Raji (cell line): Measurements from ENCODE around the gene MRS2.

Source experiments
- POLR2A ChIP-seq: IDR thresholded peaks from 2 replicates; pipeline ENCODE4 v1.6.1; 2011; ENCODE audit warnings: low read depth, low read length, control low read depth; ENCODE audit not compliant: insufficient read depth

MRS2 gene

GRCh38 chr6:24426729-24427446 is 24.2 kb downstream of the MRS2 start:
- TF ChIP-seq POLR2A: no peak

- no peak for TF ChIP-seq POLR2A
Measured at GRCh38 chr6:24428615-24429014, 25.9 kb downstream of the MRS2 start.

- TF ChIP-seq POLR2A: no peak
Measured at GRCh38 chr6:24429146-24429545, 26.4 kb downstream of the MRS2 start.

- TF ChIP-seq POLR2A: no peak
Measured at GRCh38 chr6:24430086-24430485, 27.4 kb downstream of the MRS2 start.

- TF ChIP-seq POLR2A: no peak
Measured at GRCh38 chr6:24431045-24431451, 28.3 kb downstream of the MRS2 start.

- TF ChIP-seq POLR2A: no peak
Measured at GRCh38 chr6:24432611-24433010, 29.9 kb downstream of the MRS2 start.

GRCh38 chr6:24436979-24437378 is 34.2 kb downstream of the MRS2 start:
- no peak for TF ChIP-seq POLR2A

- no peak for TF ChIP-seq POLR2A
Measured at GRCh38 chr6:24439858-24440539, 37.3 kb downstream of the MRS2 start.

- no peak for TF ChIP-seq POLR2A
Measured at GRCh38 chr6:24440897-24441598, 38.3 kb downstream of the MRS2 start.

GRCh38 chr6:24441599-24441904 is 38.8 kb downstream of the MRS2 start:
- no peak for TF ChIP-seq POLR2A

- TF ChIP-seq POLR2A: no peak
Measured at GRCh38 chr6:24444588-24444987, 41.9 kb downstream of the MRS2 start.

- no peak for TF ChIP-seq POLR2A
Measured at GRCh38 chr6:24445704-24446103, 43.0 kb downstream of the MRS2 start.

GRCh38 chr6:24446670-24447069 is 43.9 kb downstream of the MRS2 start:
- TF ChIP-seq POLR2A: no peak

- no peak for TF ChIP-seq POLR2A
Measured at GRCh38 chr6:24448396-24448795, 45.7 kb downstream of the MRS2 start.

- no peak for TF ChIP-seq POLR2A
Measured at GRCh38 chr6:24448828-24449525, 46.2 kb downstream of the MRS2 start.
